HCT116 (cell line): ENCODE measurements around the gene LAX1. TPM values are rescaled to one million over a fixed set of nuclear protein-coding genes. Genes with fewer than 3 reads are reported as not detected.

Experiments
- ATAC-seq: fragments of 200-7000 bp; cut with Tn5 transposase; 2 replicates; pipeline ENCODE4 v1.9.1; 2020; ENCODE audit warnings: mild to moderate bottlenecking, moderate library complexity
- BruUV-seq: library from RNA; stranded (reverse); fragments of 400-500 nt; replicated peaks from 2 replicates; lab custom pipeline; 2021; lab: Mats Ljungman, UMichigan
- CTCF ChIA-PET: fragments of 300-600 bp; sonication (Branson Sonifier 250); formaldehyde crosslinking; loops from one replicate; lab custom pipeline; 2021; ENCODE audit warnings: antibody characterized with exemption; lab: Charles Lee
- POLR2A ChIA-PET: fragments of 300-600, 350-600 bp; sonication (Branson Sonifier 250); formaldehyde crosslinking; loops from one replicate; lab custom pipeline; 2021; ENCODE audit warnings: antibody characterized with exemption; lab: Charles Lee
- RAD21 ChIA-PET, 2 experiments: fragments of 300-600 bp; sonication (Branson Sonifier 250); formaldehyde crosslinking; loops; one replicate each; lab custom pipeline; 2023; ENCODE audit warnings: low total read pairs in 2 of 2; ENCODE audit not compliant: uncharacterized antibody in 2 of 2, unreplicated experiment in 2 of 2, low non-redundant PET in 1 of 2; lab: Charles Lee
- DNase-seq: peaks from one replicate; pipeline ENCODE4 v3.0.0-alpha.2; 2010; ENCODE audit warnings: low read depth, low spot score
- H2AFZ ChIP-seq: fragments of 200-600 bp; shearing (Covaris generic), sonication (generic); 2 replicates; pipeline ENCODE4 v1.6.1; 2017; ENCODE audit warnings: low read depth, mixed run types, mixed read lengths, antibody characterized with exemption, low read length; ENCODE audit not compliant: poor library complexity, severe bottlenecking
- H3K27ac ChIP-seq: 2 replicates; pipeline ENCODE4 v1.5.1; 2012; ENCODE audit warnings: low read depth, low read length
- H3K27me3 ChIP-seq: fragments of 200-600 bp; sonication (generic); 2 replicates; pipeline ENCODE4 v1.6.1; 2016; ENCODE audit warnings: mixed run types, low read length, mixed read lengths; ENCODE audit not compliant: insufficient read depth
- H3K36me3 ChIP-seq, 2 experiments: fragments of 200-500 bp in 1 of 2; fragments of 200-600 bp in 1 of 2; sonication (Bioruptor generic) in 1 of 2; sonication (generic) in 1 of 2; 2 replicates each; pipeline versions ENCODE4 v1.5.1 to v1.6.1; 2014 to 2016; ENCODE audit warnings: low read length in 2 of 2, inconsistent platforms in 1 of 2, mixed read lengths in 1 of 2, mixed run types in 1 of 2; ENCODE audit not compliant: insufficient read depth in 2 of 2, control insufficient read depth in 1 of 2
- H3K4me1 ChIP-seq, 2 experiments: fragments of 200-600 bp in 1 of 2; sonication (generic) in 1 of 2; 2 replicates each; pipeline versions ENCODE4 v1.5.1 to v1.6.1; 2012 to 2017; ENCODE audit warnings: low read length in 2 of 2, inconsistent platforms in 1 of 2, mild to moderate bottlenecking in 1 of 2, mixed read lengths in 1 of 2, mixed run types in 1 of 2, moderate library complexity in 1 of 2; ENCODE audit not compliant: insufficient read depth in 2 of 2, control insufficient read depth in 1 of 2
- H3K4me2 ChIP-seq: fragments of 200-600 bp; sonication (generic); 2 replicates; pipeline ENCODE4 v1.6.1; 2017; ENCODE audit warnings: mixed run types, low read length, mixed read lengths
- H3K4me3 ChIP-seq, 2 experiments: fragments of 200-600 bp in 1 of 2; sonication (generic) in 1 of 2; replicated peaks in 1 of 2; 2 replicates each; pipeline ENCODE4 v1.5.1; 2011 to 2016; ENCODE audit warnings: low read length in 2 of 2, control low read depth in 1 of 2, low read depth in 1 of 2, mild to moderate bottlenecking in 1 of 2, mixed read lengths in 1 of 2, mixed run types in 1 of 2
- H3K79me2 ChIP-seq: fragments of 200-600 bp; sonication (generic); 2 replicates; pipeline ENCODE4 v1.6.1; 2017; ENCODE audit warnings: mild to moderate bottlenecking, mixed run types, low read length, moderate library complexity, mixed read lengths; ENCODE audit not compliant: insufficient read depth
- H3K9ac ChIP-seq: fragments of 200-600 bp; sonication (generic); 2 replicates; pipeline ENCODE4 v1.6.1; 2016; ENCODE audit warnings: low read length, mixed read lengths
- H3K9me2 ChIP-seq: fragments of 200-600 bp; sonication (generic), shearing (Covaris generic); 2 replicates; pipeline ENCODE4 v1.6.1; 2017; ENCODE audit warnings: mixed run types, mild to moderate bottlenecking, moderate library complexity; ENCODE audit not compliant: insufficient read depth
- H3K9me3 ChIP-seq, 2 experiments: fragments of 200-500 bp in 1 of 2; fragments of 200-600 bp in 1 of 2; sonication (Bioruptor generic) in 1 of 2; sonication (generic) in 1 of 2; 2 replicates each; pipeline ENCODE4 v1.6.1; 2014 to 2017; ENCODE audit warnings: low read length in 2 of 2, mixed read lengths in 2 of 2, inconsistent platforms in 1 of 2, low read depth in 1 of 2, mild to moderate bottlenecking in 1 of 2, mixed run types in 1 of 2, moderate library complexity in 1 of 2; ENCODE audit not compliant: control insufficient read depth in 1 of 2, insufficient read depth in 1 of 2
- H4K20me1 ChIP-seq: fragments of 200-600 bp; sonication (generic), shearing (Covaris generic); 2 replicates; pipeline ENCODE4 v1.6.1; 2017; ENCODE audit warnings: mixed run types, mild to moderate bottlenecking, moderate library complexity; ENCODE audit not compliant: insufficient read depth
- ATF3 ChIP-seq: IDR thresholded peaks from 2 replicates; pipeline ENCODE4 v1.6.1; 2012
- CTCF ChIP-seq, 3 experiments: fragments of 200-600 bp in 1 of 3; sonication (generic) in 1 of 3; IDR thresholded peaks in 2 of 3; conservative IDR thresholded peaks in 1 of 3; 2 replicates each; pipeline ENCODE4 v1.5.1; 2012 to 2017; ENCODE audit warnings: low read depth in 2 of 3, low read length in 2 of 3, antibody characterized with exemption in 1 of 3, borderline replicate concordance in 1 of 3, control low read depth in 1 of 3, mild to moderate bottlenecking in 1 of 3, mixed read lengths in 1 of 3, mixed run types in 1 of 3, moderate library complexity in 1 of 3; ENCODE audit not compliant: insufficient read depth in 1 of 3
- EGR1 ChIP-seq: IDR thresholded peaks from 2 replicates; pipeline ENCODE4 v1.6.1; 2012; ENCODE audit warnings: low read depth
- ELF1 ChIP-seq: IDR thresholded peaks from 2 replicates; pipeline ENCODE4 v1.6.1; 2012; ENCODE audit warnings: low read depth, borderline replicate concordance
- EZH2 ChIP-seq: fragments of 200-600 bp; sonication (generic); IDR thresholded peaks from 2 replicates; pipeline ENCODE4 v1.6.1; 2017; ENCODE audit warnings: antibody characterized with exemption, mixed run types
- FOSL1 ChIP-seq: IDR thresholded peaks from 2 replicates; pipeline ENCODE4 v1.6.1; 2012; ENCODE audit warnings: low read depth
- JUND ChIP-seq: IDR thresholded peaks from 2 replicates; pipeline ENCODE4 v1.6.1; 2012
- POLR2A ChIP-seq: IDR thresholded peaks from 2 replicates; pipeline ENCODE4 v1.7.0; 2011; ENCODE audit warnings: borderline replicate concordance; ENCODE audit not compliant: insufficient read depth, insufficient read length; ENCODE audit errors: extremely low read depth
- POLR2AphosphoS5 ChIP-seq: IDR thresholded peaks from 2 replicates; pipeline ENCODE4 v1.6.1; 2011; ENCODE audit warnings: mild to moderate bottlenecking, low read depth, low read length, moderate library complexity
- RAD21 ChIP-seq: IDR thresholded peaks from 2 replicates; pipeline ENCODE4 v1.6.1; 2012; ENCODE audit warnings: low read depth, mild to moderate bottlenecking
- REST ChIP-seq: IDR thresholded peaks from 2 replicates; pipeline ENCODE4 v1.6.1; 2012; ENCODE audit warnings: low read depth
- SIN3A ChIP-seq: IDR thresholded peaks from 2 replicates; pipeline ENCODE4 v1.6.1; 2012; ENCODE audit warnings: low read depth
- SP1 ChIP-seq: IDR thresholded peaks from 2 replicates; pipeline ENCODE4 v1.6.1; 2012; ENCODE audit warnings: low read depth
- TCF7L2 ChIP-seq: IDR thresholded peaks from 2 replicates; pipeline ENCODE4 v1.7.0; 2011; ENCODE audit warnings: borderline replicate concordance, inconsistent platforms; ENCODE audit not compliant: insufficient read depth, insufficient read length; ENCODE audit errors: extremely low read depth
- YY1 ChIP-seq: IDR thresholded peaks from 2 replicates; pipeline ENCODE4 v1.6.1; 2011; ENCODE audit warnings: low read length, low read depth, moderate library complexity, mild to moderate bottlenecking; ENCODE audit not compliant: insufficient replicate concordance; ENCODE audit errors: extremely low read depth
- ZBTB33 ChIP-seq: IDR thresholded peaks from 2 replicates; pipeline ENCODE4 v1.6.1; 2011; ENCODE audit warnings: mild to moderate bottlenecking, low read length, moderate library complexity; ENCODE audit not compliant: insufficient replicate concordance; ENCODE audit errors: extremely low read depth
- ZFX ChIP-seq: fragments of 450-650 bp; IDR thresholded peaks from 2 replicates; pipeline ENCODE4 v1.6.1; 2017
- ZNF274 ChIP-seq: fragments of 200-500 bp; sonication (Bioruptor generic); IDR thresholded peaks from 2 replicates; pipeline ENCODE4 v1.6.1; 2014; ENCODE audit warnings: mild to moderate bottlenecking, low read depth, low read length, inconsistent platforms
- intact Hi-C: fragments of 100-400 bp; cut with micrococcal nuclease; formaldehyde crosslinking; loops from 2 replicates; pipeline ENCODE4 v1.10.0; 2022
- total RNA-seq: library from RNA; stranded (reverse); gene quantifications from one replicate; pipeline ENCODE4 v1.2.1, GENCODE V29; 2021; ENCODE audit not compliant: unreplicated experiment

The LAX1 gene
- total RNA-seq, 1 experiment from 2014 or later: 0.12 TPM

GRCh38 chr1:203726417-203726867 is 38.5 kb upstream of the LAX1 start:
- DNase-seq (no peak), ATAC-seq (no peak)
- BruUV-seq: no TSS peak
- POLR2A ChIA-PET: no interaction called here
- Histone ChIP-seq H4K20me1 (no peaks in the 10 kb centered on the region), H3K27ac (no peak overlapping the region), H3K4me1 (no peaks in the 10 kb centered on the region), H3K4me2 (no peak overlapping the region), H3K27me3 (no peaks in the 10 kb centered on the region), H3K79me2 (no peaks in the 10 kb centered on the region), H2AFZ (no peak overlapping the region), H3K9me3 (no peaks in the 10 kb centered on the region), H3K4me3 (no peak overlapping the region), H3K9ac (no peak overlapping the region), H3K36me3 (peaks cover 16 to 22% of the 10 kb centered on the region in 2 experiments), H3K9me2 (no peaks in the 10 kb centered on the region)
- intact Hi-C loops: no loop called here
- TF ChIP-seq FOSL1: no peak
- TF ChIP-seq ZFX: no peak
- TF ChIP-seq POLR2A: no peak
- no peak for TF ChIP-seq ZNF274
- no peak for TF ChIP-seq EGR1
- no peak for TF ChIP-seq ZBTB33
- TF ChIP-seq SIN3A: no peak
- TF ChIP-seq ATF3: no peak
- TF ChIP-seq SP1: no peak
- no peak for TF ChIP-seq POLR2AphosphoS5
- no peak for TF ChIP-seq ELF1
- TF ChIP-seq TCF7L2: no peak
- TF ChIP-seq RAD21: no peak
- no peak for TF ChIP-seq JUND
- no peak for TF ChIP-seq REST
- no peak for TF ChIP-seq CTCF (IDR thresholded peaks at IDR 0.05 in 2 of 3, conservative IDR thresholded peaks at IDR 0.05 in 1 of 3; ENCODE audit: borderline replicate concordance in 1 of 3, insufficient read depth in 1 of 3, low read depth in 2 of 3, low read length in 2 of 3)
- TF ChIP-seq EZH2: no peak
- TF ChIP-seq YY1: no peak
- CTCF ChIA-PET: no interaction called here
- RAD21 ChIA-PET: no interaction called here
